ENCODE results near the gene CCNK.

CCNK gene

DNA sequence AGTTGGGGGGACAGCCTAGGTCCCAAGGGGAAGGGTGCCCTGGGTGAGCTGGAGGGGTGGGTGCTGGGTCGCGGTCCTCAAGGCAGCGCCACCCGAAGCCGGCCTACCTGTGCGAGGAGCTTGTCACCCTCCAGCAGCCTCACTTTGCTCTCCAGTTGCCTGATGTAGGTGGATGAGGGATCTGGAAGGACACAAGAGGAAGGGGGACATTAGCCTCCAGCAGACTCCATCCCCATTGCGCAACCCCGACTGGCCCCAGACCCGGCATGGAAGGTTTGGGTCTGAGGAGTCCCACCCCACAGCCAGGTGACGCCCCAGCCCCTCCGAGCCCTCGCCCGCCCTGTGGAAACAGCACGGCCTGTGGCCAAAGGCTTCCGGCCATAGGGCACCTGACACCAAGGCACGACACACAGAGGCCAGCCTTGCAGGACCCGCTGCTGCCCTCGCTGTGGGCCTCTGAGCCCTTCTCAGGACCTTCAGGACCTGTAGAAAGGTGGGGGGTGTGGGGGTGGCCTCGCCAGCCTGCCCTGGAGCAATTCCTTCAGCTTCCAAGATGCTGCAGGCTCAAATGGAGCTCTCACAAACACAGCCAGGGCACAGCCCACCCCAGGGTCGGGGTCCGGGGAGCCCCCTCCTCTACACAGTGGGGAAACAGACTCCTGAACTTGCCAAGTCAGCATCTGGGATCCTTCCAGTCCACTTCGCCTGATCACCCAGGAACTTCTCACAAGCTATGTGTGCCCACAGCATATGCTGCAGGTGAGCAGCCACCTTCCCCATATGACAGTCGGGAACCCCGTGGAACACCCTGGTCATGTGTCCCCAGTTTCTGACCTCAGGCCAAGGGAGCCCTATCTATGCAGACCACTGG is 54.9 kb downstream of the CCNK start:
- no peak for DNase-seq (ENCODE audit: low read depth in 2 of 2)

DNA sequence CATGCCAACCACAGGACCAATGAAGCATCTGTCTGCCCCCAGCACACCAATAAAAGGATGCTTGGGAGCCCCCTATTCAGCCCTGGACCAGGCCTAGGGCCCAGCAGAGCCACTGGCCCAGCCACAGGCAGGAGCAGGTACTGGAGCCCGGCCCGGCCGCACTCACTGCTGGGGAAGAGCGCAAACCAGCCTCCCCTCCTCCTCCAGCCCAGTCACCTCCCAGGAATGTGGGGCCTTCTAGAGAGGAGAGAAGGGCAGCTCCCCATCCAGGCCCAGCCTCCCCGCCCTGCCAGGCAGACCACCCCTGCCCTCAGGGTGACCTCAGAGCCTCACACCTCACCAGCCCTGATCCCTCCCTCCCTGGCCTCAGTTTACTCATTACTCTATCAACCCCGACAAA is 56.2 kb downstream of the CCNK start:
- DNase-seq (ENCODE audit: low read depth in 2 of 2), result no peak

DNA sequence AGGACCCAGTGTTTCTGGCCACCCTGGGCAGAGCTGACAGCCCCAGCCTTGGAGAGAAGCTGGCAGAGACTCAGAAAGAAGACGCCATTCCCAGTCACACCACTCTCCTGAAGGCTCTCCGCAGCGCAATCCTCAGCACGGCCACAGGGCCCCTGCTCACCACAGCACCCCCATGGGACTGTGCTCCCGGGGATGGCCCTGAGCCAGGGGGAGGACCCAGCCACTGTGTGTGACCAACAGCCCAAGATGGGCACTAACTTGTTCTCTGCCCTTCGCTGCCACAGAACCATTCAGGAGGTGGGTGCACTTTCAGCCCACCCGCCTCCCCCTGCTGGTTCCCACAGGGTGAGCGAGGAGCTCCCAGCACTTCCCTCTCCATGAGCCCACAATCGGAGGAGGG is 57.1 kb downstream of the CCNK start:
- no peak for DNase-seq (ENCODE audit: low read depth in 2 of 2)

DNA sequence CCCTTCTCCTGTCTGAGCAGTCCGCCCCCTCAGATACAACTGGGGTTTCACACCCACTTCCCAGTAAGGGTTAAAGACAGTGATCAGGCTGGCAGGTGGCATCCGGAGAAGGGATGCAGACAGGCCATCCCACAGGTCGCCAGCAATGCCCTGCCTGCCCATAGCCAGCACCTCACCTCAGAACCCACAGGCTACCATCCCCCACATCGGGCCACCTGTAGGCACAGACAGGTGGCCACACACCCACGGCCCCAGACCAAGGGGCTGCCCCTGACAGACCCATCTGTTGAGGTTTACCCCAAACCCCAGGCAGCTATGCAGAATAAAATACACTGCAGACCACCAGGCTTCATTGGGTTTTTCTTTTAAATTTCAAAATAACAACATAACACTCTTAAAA is 57.5 kb downstream of the CCNK start:
- DNase-seq (ENCODE audit: low read depth in 2 of 2), result no peak

DNA sequence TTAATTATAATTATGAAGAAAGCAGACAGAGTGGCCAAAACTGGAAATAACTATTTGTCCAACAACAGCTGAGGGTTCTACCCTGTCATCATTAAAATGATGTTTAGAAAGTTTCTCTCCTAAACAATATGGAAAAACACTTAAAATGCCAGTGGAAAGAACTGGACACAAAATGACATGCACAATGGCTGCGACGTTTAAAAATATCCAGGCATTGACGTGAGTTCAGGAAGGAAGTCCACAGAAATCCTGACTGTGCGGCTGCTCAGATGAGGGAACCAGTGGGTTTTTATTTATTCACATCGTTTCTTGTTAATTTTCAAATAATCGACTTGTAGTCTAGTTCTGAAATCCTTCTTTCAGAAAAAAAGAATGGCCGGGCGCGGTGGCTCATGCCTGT is 58.3 kb downstream of the CCNK start:
- DNase-seq (ENCODE audit: low read depth in 2 of 2), result no peak

DNA sequence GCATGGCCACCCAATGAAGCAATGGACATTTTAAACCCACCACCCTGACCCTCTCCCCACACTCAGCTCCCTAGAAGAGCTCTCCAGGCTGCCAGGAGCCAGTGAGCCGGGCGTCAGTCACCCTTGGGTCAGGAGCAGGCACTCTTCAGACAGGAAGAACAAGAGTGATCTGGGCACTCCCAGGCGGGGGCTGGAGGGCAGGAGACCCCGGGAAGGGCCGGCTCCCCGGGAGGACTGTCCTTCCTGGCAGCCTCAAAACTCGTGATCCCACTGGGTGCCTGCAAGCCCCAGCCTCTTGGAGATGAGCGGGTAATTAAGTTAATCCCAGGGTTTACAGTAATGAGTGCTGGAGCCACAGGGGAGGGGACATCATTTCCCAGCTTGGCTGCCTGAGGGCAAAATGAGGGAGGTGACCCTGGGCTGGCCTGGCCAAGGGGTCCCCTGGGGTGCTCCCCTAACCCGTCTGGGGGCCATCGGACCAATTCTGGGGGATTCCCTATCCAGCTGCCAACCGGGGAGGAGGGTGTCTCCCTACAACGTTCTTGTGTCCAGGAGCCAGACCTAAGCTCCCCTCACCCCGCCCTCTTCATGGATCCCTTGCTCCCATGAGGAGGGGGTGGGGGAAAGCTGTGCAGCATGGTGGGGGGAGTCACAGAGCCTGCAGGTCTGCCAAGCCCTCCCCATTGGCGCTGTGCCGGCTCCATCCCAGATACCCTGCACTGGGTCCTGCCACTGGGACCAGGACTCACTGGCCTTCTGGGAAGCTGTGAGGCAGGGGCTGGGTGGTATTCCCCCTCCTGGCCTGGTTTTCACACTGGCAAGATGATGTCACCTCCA is 59.2 kb downstream of the CCNK start:
- no peak for DNase-seq (ENCODE audit: low read depth in 2 of 2)

DNA sequence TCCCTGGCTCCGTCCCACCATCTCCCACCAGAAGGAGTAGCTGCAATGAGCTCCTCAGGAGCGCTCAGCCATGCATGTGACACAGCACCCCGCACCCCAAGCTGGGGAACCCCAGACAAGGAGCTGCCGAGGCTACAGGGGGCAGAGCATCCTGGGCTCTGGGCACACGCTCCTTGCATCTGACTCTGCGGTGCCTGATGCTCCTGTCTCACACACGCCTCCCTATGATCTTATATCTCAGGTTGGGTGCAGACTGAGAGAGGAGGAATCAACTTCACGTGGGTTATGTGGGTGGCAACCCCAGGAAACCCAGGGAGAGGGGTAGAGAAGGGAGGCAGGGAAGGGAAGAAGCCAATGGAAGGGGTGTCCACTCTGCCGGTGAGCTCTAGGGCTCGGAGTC is 60.0 kb downstream of the CCNK start:
- DNase-seq (ENCODE audit: low read depth in 2 of 2), result no peak

DNA sequence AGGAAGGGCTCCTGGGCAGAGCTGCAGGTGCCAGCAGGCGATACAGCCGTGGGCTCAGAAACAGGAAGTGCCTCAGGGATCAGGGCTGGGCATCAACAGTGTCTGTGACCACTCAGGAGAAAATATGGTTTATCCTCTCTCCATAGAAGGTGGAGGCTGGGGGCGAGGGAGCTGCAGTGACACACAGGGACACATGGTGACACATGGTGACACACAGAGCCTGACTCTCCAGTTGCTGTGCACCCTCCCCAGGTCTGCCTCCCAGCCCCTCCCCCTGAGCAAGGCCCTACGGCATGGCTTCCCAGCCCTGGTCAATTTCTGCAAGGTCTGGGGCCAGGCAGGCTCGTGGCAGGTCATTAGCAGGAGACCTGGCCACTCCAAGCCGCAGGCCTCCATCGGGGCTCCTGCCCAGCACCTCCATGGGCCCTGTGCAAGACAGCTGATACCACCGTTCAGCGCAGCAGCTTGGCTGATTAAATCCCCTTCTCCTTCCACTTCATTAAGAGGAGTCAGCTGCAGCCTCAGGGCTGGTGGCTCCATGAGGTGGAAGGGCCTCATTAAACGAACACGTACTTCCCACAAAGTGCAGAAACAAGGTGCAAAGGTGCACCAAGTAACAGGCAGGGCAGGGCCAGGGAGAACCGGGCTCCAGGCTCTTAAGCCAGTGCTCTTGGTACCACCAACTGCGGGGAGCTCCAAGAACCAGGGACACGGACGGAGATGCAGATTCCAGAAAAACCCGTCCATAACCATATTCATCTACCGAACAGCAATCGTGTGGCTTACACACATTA is 60.7 kb downstream of the CCNK start:
- DNase-seq (ENCODE audit: low read depth in 2 of 2), result no peak

DNA sequence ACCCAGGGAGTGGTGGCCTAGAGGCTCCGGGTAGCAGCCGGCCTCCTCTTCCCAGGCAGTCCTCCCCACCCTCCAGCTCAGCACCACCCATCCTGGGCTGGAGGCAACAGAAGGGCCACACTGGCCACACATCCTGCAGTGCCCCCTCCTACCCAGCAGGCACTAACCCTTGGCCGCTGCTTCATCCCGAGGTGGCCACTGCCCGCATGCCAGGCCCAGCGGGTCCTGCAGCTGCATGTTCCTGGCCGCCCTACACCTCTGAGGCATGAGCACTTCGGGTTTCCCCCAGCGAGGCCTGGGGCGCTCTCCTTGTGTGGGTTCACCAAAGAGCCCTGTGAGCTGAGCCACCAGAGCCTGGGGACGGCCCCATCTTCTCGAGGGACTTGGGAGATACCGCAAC is 61.4 kb downstream of the CCNK start:
- DNase-seq (ENCODE audit: low read depth in 2 of 2), result no peak

DNA sequence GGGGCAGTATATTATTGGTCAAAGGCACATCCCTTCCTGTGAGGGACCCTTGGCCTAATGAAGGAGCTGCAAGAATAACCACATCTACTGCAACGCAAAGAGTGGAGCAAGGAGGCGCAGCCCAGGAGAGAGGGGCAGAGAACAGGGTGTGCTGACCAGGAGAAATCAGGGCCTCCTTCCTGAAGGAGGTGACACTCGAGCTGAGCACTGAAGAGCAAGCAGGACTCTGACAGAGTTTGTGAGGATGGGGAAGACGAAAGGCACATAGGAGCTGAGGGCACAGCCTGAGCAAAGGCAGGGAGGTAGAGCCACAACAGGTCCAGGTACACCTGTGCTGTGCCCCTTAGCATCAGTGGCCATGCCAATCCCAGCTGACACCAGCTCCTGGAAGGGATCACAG is 62.2 kb downstream of the CCNK start:
- no peak for DNase-seq (ENCODE audit: low read depth in 2 of 2)

DNA sequence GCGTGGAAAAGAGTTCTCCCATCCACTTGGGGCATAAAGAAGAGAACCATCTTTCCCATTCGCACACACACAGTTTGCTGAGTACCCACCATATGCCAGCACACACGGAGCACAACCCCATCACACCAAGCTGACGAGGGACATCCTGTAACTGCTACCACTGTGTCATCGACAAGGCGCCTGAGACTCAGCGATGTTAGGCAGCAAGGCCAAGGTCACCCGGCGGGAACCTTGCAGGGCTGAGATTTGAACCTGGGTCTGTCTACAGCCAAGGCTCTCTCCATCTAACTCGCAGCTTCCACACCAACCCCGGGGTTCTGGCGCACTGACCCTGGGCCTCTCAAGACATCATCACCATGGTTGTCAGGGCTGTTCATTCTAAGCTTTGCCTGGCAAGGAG is 62.8 kb downstream of the CCNK start:
- DNase-seq (ENCODE audit: low read depth in 2 of 2), result no peak

DNA sequence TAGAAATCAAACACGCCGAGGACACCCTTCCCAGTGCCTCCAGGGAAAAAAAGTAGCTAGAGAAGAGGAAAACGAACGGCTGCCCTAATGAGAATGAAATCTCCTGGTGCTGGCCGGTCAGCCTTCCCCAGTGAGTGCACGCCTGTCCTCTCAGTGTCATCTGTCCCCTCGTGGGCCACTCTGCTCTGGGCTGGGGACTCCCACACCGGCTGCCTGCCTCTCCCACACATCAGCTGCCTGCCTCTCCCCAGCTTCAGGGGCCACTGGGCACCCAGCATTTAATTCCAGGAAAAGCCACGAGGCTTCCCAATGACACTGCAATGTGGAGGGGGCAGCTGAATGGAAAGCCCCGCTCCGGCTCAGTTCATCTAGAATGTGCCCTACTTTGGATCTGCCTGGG is 63.8 kb downstream of the CCNK start:
- no peak for DNase-seq (ENCODE audit: low read depth in 2 of 2)

DNA sequence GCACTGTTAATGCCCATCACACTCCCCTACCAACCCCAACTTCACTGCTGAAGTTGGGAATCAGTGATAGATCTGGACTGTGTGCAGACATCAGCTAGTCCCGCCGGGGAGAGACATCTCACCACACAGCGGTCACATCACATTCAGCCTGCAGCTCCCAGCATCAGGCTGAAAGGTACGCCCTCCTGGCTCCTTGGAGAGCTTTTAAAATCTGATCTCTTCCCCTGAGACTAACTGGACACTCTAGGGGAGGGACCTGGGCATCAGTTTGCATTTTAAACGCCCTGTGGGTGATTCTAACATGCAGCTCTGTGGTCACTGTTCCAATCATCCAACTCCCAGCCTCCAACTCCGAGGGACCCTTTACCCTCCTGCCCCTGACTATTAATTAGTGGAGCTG is 64.4 kb downstream of the CCNK start:
- DNase-seq (ENCODE audit: low read depth in 2 of 2), result no peak

DNA sequence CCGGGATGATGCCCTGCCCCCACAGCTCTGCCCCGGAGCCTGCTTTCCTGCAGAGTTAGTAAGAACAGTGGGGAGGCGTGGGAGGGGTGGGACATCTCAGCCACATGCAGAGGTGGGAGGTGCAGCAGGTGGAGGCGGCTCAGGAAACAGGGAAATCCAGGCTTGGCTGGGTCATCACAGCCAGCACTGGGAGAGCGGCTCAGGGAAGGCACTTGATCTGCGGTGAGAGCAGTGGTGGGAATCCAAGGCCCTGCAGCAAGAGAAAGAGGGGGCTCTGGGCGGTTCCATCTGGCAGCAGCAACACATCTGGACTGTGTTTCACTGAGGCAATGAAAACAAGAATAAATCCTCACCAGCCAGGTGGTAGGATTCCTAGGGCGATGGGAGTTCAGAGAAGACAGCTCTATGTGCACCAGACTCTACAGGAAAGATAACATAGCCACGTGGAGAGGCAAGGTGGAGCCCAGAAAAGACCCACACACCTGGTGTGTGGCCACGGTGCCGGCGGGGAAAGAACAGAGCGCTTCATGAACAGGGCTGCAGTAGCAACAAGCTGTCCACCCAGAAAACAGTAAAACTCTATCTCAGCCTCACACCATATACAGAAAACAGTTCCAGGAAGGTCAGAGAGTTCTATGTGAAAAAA is 65.1 kb downstream of the CCNK start:
- DNase-seq (ENCODE audit: low read depth in 2 of 2), result no peak

DNA sequence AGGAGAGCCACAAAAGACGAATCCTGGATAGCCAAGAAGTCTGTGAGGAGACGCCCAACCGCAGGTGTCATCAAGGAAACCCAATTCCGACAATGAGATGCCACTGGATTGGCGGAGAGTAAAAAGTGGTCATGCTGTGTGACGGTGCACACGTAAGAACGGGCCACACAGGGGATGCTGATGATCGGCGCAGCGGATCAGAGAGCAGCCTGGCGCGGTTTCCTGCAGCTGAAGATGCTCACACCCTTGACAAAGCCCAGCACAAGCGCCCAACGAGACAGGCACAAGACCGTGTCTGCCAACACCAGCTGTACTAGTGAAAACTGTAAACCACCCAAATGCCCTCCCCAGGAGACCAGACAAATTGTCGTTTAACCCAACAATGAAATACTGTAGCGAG is 67.0 kb downstream of the CCNK start:
- DNase-seq (ENCODE audit: low read depth in 2 of 2), result no peak

DNA sequence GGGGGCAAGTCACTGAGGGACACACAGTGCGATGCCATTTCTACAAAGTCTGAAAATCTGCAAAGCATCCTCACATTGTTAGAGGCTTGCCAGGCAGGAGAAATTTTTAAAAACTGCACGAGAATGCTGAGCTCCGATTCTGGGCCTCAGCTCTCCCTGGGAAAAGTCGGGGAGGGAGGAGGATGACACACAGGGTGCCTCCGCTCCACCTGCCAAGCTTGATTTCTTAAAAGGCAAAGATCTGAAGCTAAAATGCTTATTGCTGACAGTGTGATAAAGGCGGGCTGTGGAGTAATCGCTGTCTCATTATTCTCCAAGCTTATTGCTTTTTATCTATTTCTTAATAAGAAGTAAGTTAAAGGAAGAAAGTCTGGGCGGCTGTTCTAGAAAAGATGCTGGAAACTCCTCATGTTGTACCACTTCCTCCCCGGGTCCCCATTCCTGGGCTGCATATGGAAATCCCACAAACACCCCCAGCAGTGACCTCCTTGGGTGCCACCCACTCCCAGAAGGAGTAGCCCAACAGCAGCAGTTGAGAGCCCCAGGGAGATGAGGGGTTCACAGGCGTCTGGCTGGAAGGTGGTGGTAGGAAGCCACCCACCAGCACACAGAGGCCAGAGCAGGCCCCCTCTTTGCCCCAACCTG is 67.8 kb downstream of the CCNK start:
- DNase-seq (ENCODE audit: low read depth in 2 of 2), result no peak

DNA sequence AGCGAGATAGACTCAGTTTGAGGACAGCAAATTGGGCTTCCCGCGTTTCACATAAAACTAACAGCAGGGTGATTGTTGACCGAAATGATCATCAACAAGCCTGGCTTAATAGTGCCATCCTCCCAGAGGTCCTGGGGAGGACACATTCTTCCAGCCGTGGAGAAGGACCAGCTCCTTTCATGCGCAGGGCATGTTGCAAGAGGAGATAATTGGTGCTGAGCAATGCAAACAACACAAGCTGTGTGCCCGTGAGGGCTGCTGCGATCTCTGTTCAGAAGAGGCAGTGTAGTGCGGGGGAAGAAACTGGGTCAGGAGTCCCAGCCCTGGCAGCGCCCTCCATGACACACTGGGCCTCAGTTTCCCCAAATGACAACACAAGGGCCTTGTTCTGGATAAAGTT is 68.5 kb downstream of the CCNK start:
- DNase-seq (ENCODE audit: low read depth in 2 of 2), result no peak

DNA sequence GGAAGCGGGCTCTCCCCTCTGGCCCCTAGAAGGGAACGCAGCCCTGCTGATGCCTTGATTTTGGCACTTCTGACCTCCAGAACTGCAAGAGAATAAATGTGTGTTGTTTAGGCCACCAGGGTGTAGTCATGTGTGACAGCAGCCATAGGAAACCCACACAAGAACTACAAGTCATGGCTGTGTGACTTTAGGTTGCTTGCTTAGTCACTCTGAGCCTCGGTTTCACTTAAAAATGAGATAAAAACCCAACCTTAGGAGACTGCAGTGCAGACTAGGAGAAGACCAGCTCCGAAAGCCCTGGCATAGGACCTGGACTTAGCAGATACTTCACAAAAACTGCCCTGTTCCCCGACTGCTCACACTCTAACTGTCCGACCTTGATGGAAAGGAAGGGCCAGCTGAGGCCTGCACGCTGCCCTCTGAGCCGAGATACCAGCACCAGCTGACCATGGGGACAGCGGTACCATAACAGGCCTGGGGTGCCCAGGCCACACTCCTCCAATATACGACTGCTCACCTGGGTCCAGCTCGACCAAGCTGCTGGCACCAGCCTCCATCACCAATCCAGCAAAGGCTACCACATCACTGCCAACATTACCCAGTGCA is 69.3 kb downstream of the CCNK start:
- DNase-seq (ENCODE audit: low read depth in 2 of 2), result no peak

DNA sequence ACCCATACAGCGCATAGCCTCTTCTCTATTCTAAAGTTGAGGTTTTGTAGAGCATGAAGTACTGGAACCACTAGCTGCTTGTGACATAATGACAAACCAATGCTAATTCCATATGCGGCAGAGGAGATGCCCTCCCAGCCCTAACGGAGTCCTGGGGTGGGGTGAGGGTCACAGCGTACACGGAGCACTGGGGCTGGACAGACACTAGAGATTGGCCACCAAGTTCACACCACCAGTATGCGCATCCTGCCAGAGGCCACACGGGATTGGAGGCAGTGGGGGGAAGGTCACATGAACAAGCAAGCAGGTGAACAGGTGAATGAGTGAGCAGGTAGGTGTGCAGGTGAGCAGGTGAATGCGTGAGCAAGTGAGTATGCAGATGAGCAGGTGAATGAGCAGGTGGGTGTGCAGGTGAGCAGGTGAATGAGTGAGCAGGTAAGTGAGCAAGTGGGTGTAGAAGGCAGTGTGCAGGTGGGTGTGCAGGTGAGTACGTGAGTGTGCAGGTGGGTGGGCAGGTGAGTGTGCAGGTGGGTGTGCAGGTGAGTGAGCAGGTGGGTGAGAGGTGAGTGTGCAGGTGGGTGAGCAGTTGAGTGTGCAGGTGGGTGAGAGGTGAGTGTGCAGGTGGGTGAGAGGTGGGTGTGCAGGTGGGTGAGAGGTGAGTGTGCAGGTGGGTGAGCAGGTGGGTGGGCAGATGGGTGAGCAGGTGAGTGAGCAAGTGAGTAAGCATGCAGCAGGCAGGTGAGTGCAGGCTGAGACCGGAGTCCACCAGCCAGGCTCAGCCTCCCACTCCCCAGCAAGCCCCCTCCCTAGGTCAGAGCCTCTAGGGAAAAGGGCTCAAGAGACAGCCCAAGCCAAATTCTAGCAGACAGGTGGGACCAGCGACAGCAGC is 70.1 kb downstream of the CCNK start:
- no peak for DNase-seq (ENCODE audit: low read depth in 2 of 2)

DNA sequence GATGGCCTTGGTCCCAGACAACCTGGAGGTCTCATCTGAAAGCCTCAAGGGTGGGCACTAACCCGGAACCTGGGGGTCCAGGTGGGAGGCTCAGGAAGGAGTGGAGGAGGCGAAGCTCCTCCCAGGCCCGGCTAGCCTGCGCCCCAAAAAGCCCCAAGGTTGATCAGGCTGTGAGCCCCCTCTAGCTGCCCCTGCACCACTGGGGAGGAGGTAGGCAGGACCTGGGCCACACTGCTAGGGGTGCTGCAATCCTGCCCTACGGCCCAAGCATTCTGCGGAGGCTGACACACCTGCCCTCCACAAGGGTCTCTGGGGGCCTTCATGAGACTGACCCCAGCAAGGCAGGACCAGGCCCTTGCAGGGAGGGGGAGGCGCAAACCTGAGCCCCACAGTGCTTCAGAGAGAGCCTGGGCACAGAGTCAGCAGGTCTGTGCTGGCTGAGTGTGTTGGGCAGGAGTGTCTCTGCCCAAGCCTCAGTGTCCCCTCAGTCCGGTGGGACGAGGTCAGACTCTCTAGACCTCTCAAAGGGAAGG is 70.9 kb downstream of the CCNK start:
- DNase-seq (ENCODE audit: low read depth in 2 of 2), result no peak
